Activated gamma-delta T cell (primary cell): ENCODE measurements around the gene KMT5C.

Experiments used
- DNase-seq: peaks from one replicate; lab custom pipeline; 2025; lab: John Stamatoyannopoulos, UW
- total RNA-seq, 2 donors: gene quantifications; one replicate each; lab custom pipeline; 2026; lab: John Stamatoyannopoulos, UW

KMT5C gene
- 20.5 to 24.3 reads per million in 2 donors for total RNA-seq

DNA sequence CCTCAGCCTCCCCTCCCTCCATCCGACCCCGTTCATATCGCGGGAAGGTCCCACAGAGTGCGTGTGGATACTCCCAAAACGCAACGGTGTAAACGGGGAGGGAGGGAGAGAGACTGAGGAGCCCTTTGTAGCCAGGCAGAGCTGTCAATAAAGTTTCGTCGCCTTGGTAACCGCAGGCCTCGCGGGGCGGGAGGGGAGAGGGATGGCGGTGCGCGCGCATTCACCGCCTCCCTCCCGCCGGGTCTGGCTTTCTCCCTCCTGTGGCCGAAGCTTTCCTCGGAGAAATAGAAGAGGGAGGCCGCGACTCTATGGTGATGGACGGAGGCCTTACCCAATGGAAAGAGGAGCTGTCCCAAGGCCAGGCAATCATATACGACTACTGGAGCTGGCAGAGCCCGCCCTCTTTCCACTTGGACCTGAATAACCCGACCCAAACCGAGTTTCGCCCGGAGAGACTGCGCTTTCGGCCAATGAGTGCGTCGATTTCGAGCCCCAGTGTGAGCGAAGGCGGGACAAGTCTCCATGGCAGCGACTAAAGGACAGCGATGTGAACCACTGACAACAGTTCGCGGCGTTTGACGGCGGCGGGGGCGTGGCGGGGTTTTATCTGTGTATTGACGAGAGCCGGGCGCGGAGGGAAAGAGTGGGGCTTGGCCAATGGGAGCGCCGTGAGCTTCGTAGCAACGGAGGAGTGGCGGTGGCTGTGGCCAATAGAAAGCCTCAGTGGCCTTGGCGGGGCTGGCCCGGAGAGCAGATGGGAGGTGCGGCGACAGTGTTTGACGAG lies at the start of gene KMT5C:
KMT5C (plus strand) TSS at position 772 of the 784 bp plus-strand sequence. CDS start 2,061 bp downstream, outside the sequence.
- peak; percentile 99 for DNase-seq

- DNase-seq = no peak
Observed at GRCh38 chr19:55297267-55297666, 42.4 kb upstream of the KMT5C start.

DNA sequence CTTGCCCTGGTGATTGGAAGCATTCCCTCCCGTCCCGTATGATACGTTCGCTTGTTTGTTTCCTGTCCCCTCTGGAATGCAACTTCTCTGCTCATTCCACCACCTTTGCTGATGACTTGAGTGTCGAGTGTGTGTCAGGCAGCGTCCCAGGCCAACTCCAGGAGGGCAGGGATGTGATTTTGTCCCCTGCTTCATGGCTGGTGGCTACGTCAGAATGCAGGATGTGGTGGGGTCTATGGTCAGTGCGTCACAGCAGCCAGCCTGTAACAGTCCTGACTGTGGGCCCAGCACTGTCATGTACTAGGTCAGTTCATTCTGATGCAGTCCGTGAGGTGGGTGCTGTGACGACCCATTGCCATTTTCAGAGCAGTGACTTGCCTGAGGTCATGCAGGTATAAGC lies 39.7 kb upstream of the KMT5C start:
- DNase-seq = no peak

- no peak for DNase-seq
Observed at GRCh38 chr19:55300886-55301458, 38.7 kb upstream of the KMT5C start.

- DNase-seq = peak; percentile 85
Observed at GRCh38 chr19:55301459-55302317, 38.0 kb upstream of the KMT5C start.

- no peak for DNase-seq
Observed at GRCh38 chr19:55302318-55302703, 37.4 kb upstream of the KMT5C start.

DNA sequence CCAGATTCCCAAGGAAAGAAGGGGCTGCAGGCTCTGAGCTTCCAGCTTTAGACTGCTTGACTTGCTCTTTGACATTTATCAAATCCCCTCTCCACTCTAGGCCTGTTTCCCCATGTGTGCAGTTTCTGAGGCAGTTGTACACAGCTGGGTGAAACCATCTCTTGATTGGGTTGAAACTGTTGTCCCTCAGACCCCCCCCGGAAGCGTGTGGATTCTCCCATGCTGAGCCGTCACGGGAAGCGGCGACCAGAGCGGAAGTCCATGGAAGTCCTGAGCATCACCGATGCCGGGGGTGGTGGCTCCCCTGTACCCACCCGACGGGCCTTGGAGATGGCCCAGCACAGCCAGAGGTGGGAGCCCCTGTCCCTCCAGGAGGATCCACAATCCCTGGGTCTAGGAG lies 36.2 kb upstream of the KMT5C start:
- no peak for DNase-seq

GRCh38 chr19:55304279-55304978 lies 35.2 kb upstream of the KMT5C start:
- no peak for DNase-seq

GRCh38 chr19:55304980-55305379 lies 34.7 kb upstream of the KMT5C start:
- DNase-seq = no peak

- DNase-seq = no peak
Observed at GRCh38 chr19:55305491-55305890, 34.2 kb upstream of the KMT5C start.

DNA sequence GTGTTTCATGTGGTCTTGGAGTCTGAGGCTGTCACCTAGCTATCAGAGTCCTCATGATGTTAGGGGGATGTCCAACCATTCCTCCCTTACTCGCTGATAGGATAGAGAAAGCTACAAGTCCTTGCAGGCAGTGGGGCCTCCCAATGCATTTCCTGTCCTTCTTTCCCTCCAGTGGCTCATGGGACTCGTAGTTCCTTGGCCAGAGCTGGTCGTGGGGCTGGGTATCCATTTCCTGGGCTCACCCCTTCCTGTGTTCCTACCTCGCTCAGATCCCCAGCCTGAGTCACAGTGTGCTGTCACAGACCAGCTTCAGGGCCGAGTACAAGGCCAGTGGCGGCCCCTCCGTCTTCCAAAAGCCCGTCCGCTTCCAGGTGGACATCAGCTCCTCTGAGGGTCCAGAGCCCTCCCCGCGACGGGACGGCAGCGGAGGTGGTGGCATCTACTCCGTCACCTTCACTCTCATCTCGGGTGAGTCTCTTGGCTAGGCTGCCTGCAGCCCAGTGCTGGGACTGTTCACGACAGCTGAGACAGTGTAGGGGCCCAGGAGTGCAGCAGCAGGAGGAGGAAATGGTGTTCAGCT lies 33.6 kb upstream of the KMT5C start:
- DNase-seq = no peak

- no peak for DNase-seq
Observed at GRCh38 chr19:55306712-55307111, 33.0 kb upstream of the KMT5C start.

DNA sequence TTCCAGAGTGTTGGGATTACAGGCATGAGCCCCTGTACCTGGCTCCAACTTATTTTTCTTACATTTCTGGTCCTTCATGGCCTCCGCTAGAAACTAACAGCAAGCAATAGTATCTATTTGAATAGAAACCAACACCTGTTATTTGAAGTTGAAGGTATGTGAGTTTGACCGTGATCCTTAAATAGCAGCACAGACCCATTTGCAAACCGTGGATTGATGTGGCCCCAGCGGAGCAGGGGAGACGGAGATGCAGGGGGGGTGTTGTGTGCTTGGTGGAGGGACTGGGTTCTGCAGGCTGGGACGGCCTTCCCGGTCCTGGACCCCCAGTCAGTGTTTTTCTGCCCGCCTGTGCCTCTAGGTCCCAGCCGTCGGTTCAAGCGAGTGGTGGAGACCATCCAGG lies 31.4 kb upstream of the KMT5C start:
- no peak for DNase-seq

GRCh38 chr19:55309448-55309847 lies 30.2 kb upstream of the KMT5C start:
- no peak for DNase-seq

GRCh38 chr19:55310498-55310897 lies 29.2 kb upstream of the KMT5C start:
- no peak for DNase-seq

DNA sequence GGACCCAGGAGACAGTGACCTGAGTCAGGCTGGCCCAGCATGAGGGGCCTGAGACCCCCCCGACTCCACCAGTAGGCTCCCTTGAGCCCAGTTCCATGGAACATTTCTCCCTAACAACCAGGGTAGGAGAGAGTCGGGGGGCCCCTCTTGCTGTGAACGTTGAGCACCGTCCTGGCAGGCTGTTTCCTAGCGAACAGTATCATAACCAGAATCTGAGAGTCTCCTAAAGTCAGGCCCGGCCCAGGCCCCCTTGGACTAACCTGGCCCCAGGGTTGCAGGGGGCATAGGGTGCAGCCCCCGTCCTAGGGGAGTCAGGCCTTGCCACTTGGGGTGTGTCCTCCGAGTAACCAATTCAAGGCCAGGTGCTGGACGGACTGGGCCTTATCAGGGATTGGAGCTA lies 28.3 kb upstream of the KMT5C start:
- no peak for DNase-seq

DNA sequence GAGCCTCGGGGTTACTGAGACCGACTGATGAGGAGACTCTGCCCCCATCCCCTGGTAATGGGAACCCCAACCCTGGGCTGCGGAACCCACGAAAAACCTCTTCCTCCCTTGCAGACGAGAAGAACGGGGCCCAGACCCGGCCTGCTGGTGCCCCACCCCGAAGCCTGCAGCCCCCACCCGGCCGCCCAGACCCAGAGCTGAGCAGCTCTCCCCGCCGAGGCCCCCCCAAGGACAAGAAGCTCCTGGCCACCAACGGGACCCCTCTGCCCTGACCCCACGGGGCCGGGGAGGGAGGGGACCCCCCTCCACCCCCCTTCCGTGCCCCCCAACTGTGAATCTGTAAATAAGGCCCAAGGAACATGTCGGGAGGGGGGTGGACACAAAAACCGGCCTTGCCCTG lies 27.9 kb upstream of the KMT5C start:
- DNase-seq = no peak

DNA sequence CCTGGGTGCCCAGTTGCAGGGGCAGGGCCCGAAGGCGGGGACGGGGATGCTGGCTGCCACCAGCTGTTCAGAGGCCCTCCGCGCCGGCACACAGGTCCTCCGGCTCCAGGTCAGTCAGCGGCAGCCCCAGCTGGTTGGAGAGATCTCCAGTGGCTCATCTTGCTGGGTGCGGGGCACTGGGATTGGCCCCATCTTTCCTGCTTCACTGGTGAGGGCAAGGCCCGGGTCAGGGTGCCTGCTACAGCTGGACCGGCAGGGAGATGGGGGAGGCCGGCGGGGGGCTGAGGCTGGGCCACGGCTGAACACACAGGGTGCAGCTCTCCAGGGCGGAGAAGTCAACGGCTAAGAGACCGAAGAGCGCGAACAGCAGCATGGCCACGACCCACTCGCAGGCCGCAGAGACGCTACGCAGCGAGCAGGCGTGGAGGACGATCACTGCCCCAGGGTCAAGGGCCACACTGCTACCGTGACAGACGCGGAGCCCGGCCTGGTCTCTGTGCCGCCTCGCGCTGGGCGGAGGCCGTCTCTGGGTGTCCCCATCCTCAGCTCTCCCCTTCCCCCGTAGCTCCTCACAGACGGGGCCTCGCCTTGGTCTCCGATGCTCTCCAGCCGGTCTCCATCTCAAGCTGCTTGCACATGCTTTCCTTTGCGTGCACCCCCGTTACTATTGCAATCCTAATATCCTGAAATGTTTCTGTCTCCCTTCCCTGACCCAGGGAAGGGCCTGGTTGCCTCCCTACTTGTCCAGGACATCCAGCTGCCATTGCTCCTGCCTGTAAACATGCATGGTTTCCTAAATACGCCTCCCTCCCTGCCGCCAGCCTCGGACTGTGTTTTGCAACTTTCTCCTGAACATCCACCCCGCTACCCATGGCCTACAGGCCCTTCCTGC lies 26.8 kb upstream of the KMT5C start:
- DNase-seq = no peak

- DNase-seq = no peak
Observed at GRCh38 chr19:55314396-55314795, 25.3 kb upstream of the KMT5C start.

GRCh38 chr19:55315956-55316525 lies 23.6 kb upstream of the KMT5C start:
- no peak for DNase-seq
